Measurements from ENCODE around the gene FANCD2. TPM values are rescaled to one million over a fixed set of nuclear protein-coding genes. Genes with fewer than 3 reads are reported as not detected.
"Not testable (repeated sequence)": the region's sequence is repeated elsewhere in the genome, so short reads cannot be mapped to it uniquely, and the experiment has no call there.

FANCD2 gene
- total RNA-seq, 3 donors from 2014 or later = 33.8 to 34.8 (median 34.5) TPM

DNA sequence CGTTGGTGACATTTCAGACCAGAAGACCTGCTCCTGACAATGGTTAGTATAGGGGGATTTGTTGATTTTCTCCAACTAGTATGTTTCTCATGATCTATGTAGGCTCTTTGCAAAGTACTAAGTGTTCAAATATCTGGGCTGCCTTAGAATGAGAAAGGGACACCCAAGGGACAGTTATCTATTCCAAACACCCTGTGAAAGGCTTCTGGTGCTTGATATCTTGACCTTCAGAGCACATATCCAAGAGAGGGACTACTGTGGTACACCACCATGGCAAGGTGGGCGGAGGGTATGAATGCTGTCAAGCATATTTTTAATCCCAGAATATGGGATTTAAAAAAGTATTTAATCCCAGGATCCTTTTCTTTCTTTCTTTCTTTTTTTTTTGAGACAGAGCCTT, 80.7 kb downstream of the FANCD2 start:
- DNase-seq (no peak), ATAC-seq (no peak)
- Mint-ChIP-seq H3K9me3 (no peaks in the 10 kb centered on the region), H3K36me3 (ENCODE audit: insufficient read depth) (no peaks in the 10 kb centered on the region), H3K4me1 (ENCODE audit: low read depth) (no peaks in the 10 kb centered on the region), H3K27me3 (ENCODE audit: low read depth) (no peaks in the 10 kb centered on the region), H3K4me3 (no peak overlapping the region)

DNA sequence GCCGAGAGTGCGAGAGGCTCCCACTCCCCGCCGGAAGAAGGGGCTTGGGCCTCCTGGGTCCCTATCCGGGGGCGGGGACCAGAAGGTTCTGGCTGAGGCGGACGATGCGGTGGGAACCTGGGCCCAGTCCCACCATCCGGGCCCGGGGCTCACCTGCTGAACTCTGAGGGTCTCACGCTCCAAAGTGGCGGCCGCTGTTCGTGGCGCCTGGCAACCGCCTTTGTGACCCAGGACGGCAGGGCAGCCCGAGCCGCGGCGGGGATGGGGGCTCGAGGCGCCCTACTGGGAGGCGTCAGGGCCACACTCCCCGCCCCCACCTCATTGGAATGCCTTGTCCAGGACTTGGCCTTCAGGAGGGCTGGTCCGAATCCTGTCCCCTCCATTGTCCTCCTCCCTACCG, 81.9 kb downstream of the FANCD2 start, which contains the start of gene FANCD2OS:
Gene FANCD2OS (minus strand): TSS at position 165 of the 400 bp plus-strand sequence. CDS start 3,481 bp downstream, outside the sequence.
- ATAC-seq (no peak), DNase-seq (no peak)
- Mint-ChIP-seq H3K9me3 (no peaks in the 10 kb centered on the region), H3K27me3 (ENCODE audit: low read depth) (no peaks in the 10 kb centered on the region), H3K36me3 (ENCODE audit: insufficient read depth) (no peaks in the 10 kb centered on the region), H3K4me3 (no peak within 1 kb of the TSS), H3K4me1 (ENCODE audit: low read depth) (no peaks in the 10 kb centered on the region)

- Mint-ChIP-seq H3K36me3 (ENCODE audit: insufficient read depth) (peaks cover 5% of the 10 kb centered on the region), H3K4me3 (peak within 1 kb of the TSS; percentile 94), H3K4me1 (ENCODE audit: low read depth) (peaks cover 33% of the 10 kb centered on the region), H3K27me3 (ENCODE audit: low read depth) (no peaks in the 10 kb centered on the region), H3K9me3 (no peaks in the 10 kb centered on the region)
- DNase-seq (peak; percentile 91), ATAC-seq (peak; percentile 96 to 97)
Observed at GRCh38 chr3:10115326-10116137, 89.3 kb downstream of the FANCD2 start, which contains the start of gene BRK1. Gene BRK1 (plus strand): TSS chr3:10115675. CDS start chr3:10115702, 27 bp downstream.

- peak overlapping the region; percentile 94 for H3K4me3 Mint-ChIP-seq
- peaks cover 39% of the 10 kb centered on the region for H3K4me1 Mint-ChIP-seq (ENCODE audit: low read depth)
- ATAC-seq (no peak), DNase-seq (no peak)
- H3K9me3 Mint-ChIP-seq = no peaks in the 10 kb centered on the region
- peaks cover 10% of the 10 kb centered on the region for H3K36me3 Mint-ChIP-seq (ENCODE audit: insufficient read depth)
- H3K27me3 Mint-ChIP-seq (ENCODE audit: low read depth) = no peaks in the 10 kb centered on the region
Observed at GRCh38 chr3:10116138-10116460, 89.9 kb downstream of the FANCD2 start.

DNA sequence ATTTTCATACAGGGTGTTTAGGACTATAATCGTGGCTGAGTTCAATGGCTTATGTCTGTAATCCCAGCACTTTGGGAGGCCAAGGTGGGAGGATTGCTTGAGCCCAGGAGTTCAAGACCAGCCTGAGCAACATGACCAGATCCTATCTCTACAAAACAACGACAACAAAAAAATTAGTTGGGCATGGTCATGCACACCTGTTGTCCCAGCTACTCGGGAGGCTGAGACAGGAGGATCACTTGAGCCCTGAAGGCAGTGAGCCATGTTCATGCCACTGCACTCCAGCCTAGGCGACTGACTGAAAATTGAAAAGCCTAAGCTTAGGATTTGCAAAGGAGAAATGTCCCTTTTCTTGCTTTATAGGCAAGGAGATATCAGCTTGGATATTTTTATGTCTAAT, 90.7 kb downstream of the FANCD2 start:
- Mint-ChIP-seq H3K9me3 (no peaks in the 10 kb centered on the region), H3K27me3 (ENCODE audit: low read depth) (no peaks in the 10 kb centered on the region), H3K4me1 (ENCODE audit: low read depth) (peaks cover 41% of the 10 kb centered on the region), H3K36me3 (ENCODE audit: insufficient read depth) (peaks cover 12% of the 10 kb centered on the region), H3K4me3 (peak overlapping the region; percentile 94)
- ATAC-seq (no peak), DNase-seq (no peak)

GRCh38 chr3:10119376-10119775, 93.1 kb downstream of the FANCD2 start:
- Mint-ChIP-seq H3K36me3 (ENCODE audit: insufficient read depth) (peaks cover 17% of the 10 kb centered on the region), H3K9me3 (no peaks in the 10 kb centered on the region), H3K4me3 (no peak overlapping the region), H3K27me3 (ENCODE audit: low read depth) (no peaks in the 10 kb centered on the region), H3K4me1 (ENCODE audit: low read depth) (peaks cover 53% of the 10 kb centered on the region)
- ATAC-seq = no peak
- no peak for DNase-seq

- ATAC-seq (no peak), DNase-seq (no peak)
- Mint-ChIP-seq H3K36me3 (ENCODE audit: insufficient read depth) (peaks cover 27% of the 10 kb centered on the region), H3K4me3 (no peak overlapping the region), H3K4me1 (ENCODE audit: low read depth) (peaks cover 50% of the 10 kb centered on the region), H3K27me3 (ENCODE audit: low read depth) (no peaks in the 10 kb centered on the region), H3K9me3 (no peaks in the 10 kb centered on the region)
Observed at GRCh38 chr3:10121064-10121463, 94.8 kb downstream of the FANCD2 start.

DNA sequence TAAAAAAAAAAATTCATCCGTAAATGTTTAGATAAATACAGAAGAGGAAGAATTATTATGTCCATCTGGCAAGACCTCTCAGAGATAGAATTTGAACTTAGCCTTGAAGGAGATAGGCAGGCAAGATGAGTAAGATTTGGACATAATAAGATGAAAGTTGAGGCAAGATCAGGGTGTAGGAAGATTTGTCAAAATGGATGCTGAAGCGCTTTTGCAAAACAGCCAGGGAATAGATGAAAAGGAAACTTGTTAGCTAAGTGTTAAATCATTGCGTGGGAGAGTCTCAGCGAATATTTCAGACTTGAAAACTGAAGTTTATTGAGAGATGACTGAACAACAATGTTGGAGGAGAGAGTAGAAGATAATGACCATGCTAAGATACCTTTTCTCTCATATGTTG, 96.5 kb downstream of the FANCD2 start:
- Mint-ChIP-seq H3K4me1 (ENCODE audit: low read depth) (peaks cover 40% of the 10 kb centered on the region), H3K27me3 (ENCODE audit: low read depth) (no peaks in the 10 kb centered on the region), H3K36me3 (ENCODE audit: insufficient read depth) (peaks cover 40% of the 10 kb centered on the region), H3K9me3 (no peaks in the 10 kb centered on the region), H3K4me3 (no peak overlapping the region)
- DNase-seq (no peak), ATAC-seq (peak in 1 of 2 donors; percentile 27)

GRCh38 chr3:10135872-10136271, 109.6 kb downstream of the FANCD2 start:
- not testable (repeated sequence) for ATAC-seq; H3K4me1 Mint-ChIP-seq (ENCODE audit: low read depth)

DNA sequence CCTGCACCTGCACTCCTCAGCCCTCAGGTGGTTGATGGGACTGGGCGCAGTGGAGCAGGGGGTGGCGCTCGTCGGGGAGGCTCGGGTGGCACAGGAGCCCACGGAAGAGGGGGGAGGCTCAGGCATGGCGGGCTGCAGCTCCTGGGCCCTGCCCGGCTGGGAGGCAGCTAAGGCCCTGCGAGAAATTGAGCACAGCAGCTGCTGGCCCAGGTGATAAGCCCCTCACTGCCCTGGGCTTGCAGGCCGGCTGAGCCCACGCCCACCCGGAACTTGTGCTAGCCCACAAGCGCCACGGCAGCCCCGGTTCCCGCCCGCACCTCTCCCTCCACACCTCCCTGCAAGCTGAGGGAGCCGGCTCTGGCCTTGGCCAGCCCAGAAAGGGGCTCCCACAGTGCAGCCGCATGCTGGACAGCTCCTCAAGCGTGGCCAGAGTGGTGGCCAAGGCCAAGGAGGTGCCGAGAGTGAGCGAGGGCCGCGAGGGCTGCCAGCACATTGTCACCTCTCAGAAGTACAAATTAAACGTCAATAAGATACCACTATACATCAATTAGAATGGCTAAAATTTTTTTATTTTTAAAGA, 110.3 kb downstream of the FANCD2 start:
- H3K36me3 Mint-ChIP-seq (ENCODE audit: insufficient read depth) = no peaks in the 10 kb centered on the region
- no peak for ATAC-seq
- no peaks in the 10 kb centered on the region for H3K9me3 Mint-ChIP-seq
- DNase-seq = no peak
- no peaks in the 10 kb centered on the region for H3K4me1 Mint-ChIP-seq (ENCODE audit: low read depth)
- no peak overlapping the region for H3K4me3 Mint-ChIP-seq
- no peaks in the 10 kb centered on the region for H3K27me3 Mint-ChIP-seq (ENCODE audit: low read depth)

More at GRCh38 chr3:10135872-10136271, 109.6 kb downstream of the FANCD2 start:
- not testable (repeated sequence) for DNase-seq; H3K36me3 Mint-ChIP-seq (ENCODE audit: insufficient read depth); H3K9me3 Mint-ChIP-seq; H3K4me3 Mint-ChIP-seq; H3K27me3 Mint-ChIP-seq (ENCODE audit: low read depth)

DNA sequence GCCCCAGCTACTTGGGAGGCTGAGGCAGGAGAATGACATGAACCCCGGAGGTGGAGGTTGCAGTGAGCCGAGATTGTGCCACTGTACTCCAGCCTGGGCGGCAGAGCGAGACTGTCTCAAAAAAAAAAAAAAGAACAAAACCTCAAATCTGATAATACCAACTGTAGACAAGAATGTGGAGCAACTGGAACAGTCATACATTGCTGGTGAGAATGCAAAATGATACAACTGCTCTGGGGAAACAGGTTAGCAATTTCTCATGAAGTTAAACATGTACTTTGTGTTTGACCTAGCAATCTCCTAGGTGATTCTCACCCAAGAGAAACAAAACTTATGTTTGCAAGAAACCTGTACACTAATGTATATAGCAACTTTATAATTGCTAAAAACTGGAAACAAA, 110.9 kb downstream of the FANCD2 start:
- ATAC-seq (no peak), DNase-seq (no peak)
- H3K4me3 Mint-ChIP-seq = no peak overlapping the region
- H3K36me3 Mint-ChIP-seq (ENCODE audit: insufficient read depth) = no peaks in the 10 kb centered on the region
- no peaks in the 10 kb centered on the region for H3K27me3 Mint-ChIP-seq (ENCODE audit: low read depth)
- H3K4me1 Mint-ChIP-seq (ENCODE audit: low read depth) = no peaks in the 10 kb centered on the region
- no peaks in the 10 kb centered on the region for H3K9me3 Mint-ChIP-seq

GRCh38 chr3:10140996-10141546, 114.8 kb downstream of the FANCD2 start:
- ATAC-seq (no peak), DNase-seq (no peak)
- peaks cover 7% of the 10 kb centered on the region for H3K36me3 Mint-ChIP-seq (ENCODE audit: insufficient read depth)
- peaks cover 24% of the 10 kb centered on the region for H3K4me1 Mint-ChIP-seq (ENCODE audit: low read depth)
- peak overlapping the region; percentile 90 for H3K4me3 Mint-ChIP-seq
- no peaks in the 10 kb centered on the region for H3K9me3 Mint-ChIP-seq
- no peaks in the 10 kb centered on the region for H3K27me3 Mint-ChIP-seq (ENCODE audit: low read depth)

DNA sequence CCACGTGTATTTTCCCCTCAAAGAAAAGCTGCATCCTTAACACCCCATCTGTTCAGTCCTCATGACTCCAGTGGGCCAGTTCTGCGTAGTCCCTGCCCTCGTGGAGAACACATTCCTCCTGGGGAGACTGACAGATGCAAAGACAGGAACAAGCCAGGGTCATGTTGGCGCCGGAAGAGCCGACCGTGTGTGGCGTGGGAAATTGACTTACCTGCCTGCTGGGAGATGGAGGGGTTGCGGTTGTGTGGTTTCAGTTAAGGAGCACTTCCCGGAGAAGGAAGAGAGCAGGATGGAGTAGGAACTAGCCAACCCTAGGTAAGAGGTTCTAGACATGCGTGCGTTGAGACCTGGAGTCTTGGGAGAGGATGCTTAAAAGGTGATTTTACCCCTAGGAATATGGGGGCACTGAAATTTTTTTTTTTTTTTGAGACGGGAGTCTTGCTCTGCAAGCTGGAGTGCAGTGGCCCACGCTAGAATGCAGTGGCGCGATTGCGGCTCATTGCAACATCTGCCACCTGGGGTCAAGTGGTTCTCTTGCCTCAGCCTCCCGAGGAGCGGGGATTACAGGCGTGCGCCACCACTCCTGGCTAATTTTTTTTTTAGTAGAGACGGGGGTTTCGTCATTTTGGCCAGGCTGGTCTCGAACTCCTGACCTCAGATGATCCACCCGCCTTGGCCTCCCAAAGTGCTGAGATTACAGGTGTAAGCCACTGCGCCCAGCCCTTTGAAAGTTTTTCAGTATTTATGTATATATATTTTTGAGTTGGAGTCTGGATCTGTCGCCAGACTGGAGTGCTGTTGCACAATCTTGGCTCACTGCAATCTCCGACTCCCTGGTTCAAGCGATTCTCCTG, 116.7 kb downstream of the FANCD2 start:
- Mint-ChIP-seq H3K36me3 (ENCODE audit: insufficient read depth) (peaks cover 14% of the 10 kb centered on the region), H3K4me3 (peak overlapping the region; percentile 90), H3K27me3 (ENCODE audit: low read depth) (no peaks in the 10 kb centered on the region), H3K9me3 (no peaks in the 10 kb centered on the region), H3K4me1 (ENCODE audit: low read depth) (peaks cover 34% of the 10 kb centered on the region)
- no peak for DNase-seq
- ATAC-seq = no peak

GRCh38 chr3:10145685-10146084, 119.4 kb downstream of the FANCD2 start:
- Mint-ChIP-seq H3K36me3 (ENCODE audit: insufficient read depth) (peaks cover 29% of the 10 kb centered on the region), H3K27me3 (ENCODE audit: low read depth) (no peaks in the 10 kb centered on the region), H3K9me3 (no peaks in the 10 kb centered on the region), H3K4me3 (peak overlapping the region; percentile 71), H3K4me1 (ENCODE audit: low read depth) (peaks cover 34% of the 10 kb centered on the region)
- ATAC-seq (no peak), DNase-seq (no peak)

All from activated T-cell treated with anti-CD3 and anti-CD28 coated beads, Interleukin-2, amount 50 U/mL, for 4 hours (primary cell).